ENCODE data around the gene MMD2.
"Not testable (repeated sequence)": the region's sequence is repeated elsewhere in the genome, so short reads cannot be mapped to it uniquely, and the experiment has no call there.

The MMD2 gene

GRCh38 chr7:4893188-4893587 is 65.8 kb downstream of the MMD2 start:
- not testable (repeated sequence) for DNase-seq

- not testable (repeated sequence) for DNase-seq
These were observed 67.5 kb downstream of the MMD2 start for GRCh38 chr7:4891522-4891921.

DNA sequence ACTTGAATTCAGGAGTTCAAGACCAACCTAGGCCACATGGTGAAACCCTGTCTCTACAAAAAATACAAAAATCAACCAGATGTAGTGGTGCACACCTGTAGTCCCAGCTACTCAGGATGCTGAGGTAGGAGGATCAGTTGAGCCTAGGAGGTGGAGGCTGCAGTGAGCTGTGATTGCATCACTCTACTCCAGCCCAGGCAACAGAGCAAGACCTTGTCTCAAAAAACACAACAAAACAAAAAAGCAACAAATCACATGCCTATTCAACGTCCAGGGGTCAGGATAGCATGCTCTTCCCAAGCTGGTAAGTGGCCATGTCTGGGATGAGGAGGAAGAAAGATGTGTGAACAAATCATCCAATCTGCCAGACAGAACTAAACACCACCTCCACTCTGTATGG is 69.3 kb downstream of the MMD2 start:
- DNase-seq = no peak

- peak; percentile 36 for DNase-seq
These were observed 70.8 kb downstream of the MMD2 start for GRCh38 chr7:4888161-4888560.

GRCh38 chr7:4886671-4887070 is 72.3 kb downstream of the MMD2 start:
- no peak for DNase-seq

DNA sequence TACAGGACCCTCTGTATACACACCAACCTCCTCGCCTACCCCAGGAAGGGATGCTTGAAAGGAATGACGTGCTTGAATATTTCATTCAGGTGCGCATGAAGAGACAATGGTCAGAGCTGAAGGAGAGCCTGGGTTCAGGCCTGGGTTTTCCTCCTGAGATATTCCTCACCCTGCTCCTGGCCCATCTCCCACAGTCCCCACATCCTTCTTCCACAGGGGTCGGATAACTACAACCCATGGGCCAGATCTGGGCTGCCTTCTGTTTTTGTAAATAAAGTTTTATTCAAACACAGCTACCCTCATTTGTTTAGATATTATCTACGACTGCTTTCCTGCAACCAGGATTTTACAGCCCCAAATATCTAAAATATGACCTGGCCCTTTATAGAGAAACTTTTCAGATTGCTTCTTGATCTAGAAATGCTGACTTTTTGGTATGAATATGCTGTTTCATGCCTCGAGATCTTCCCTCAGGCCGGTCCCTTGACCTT is 73.6 kb downstream of the MMD2 start:
- no peak for DNase-seq

DNA sequence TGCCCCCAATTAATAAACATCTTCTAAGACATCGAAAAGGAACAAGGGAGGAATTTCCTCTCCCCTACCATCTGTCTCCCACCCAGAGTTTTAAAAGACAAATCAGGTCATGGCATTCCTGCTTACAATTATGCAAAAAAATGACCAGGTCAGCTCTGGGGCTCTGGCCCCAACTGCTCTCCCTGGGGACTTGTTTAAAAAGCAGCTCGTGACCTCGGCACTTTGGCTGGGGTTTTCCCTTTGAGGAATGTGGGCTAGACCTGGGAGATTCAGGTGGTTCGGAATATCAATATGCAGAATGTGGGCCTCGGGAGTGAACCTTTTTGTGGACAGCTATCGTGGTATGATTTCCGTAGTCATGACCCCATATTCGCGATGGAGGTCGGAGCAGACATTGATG is 74.8 kb downstream of the MMD2 start:
- no peak for DNase-seq

DNA sequence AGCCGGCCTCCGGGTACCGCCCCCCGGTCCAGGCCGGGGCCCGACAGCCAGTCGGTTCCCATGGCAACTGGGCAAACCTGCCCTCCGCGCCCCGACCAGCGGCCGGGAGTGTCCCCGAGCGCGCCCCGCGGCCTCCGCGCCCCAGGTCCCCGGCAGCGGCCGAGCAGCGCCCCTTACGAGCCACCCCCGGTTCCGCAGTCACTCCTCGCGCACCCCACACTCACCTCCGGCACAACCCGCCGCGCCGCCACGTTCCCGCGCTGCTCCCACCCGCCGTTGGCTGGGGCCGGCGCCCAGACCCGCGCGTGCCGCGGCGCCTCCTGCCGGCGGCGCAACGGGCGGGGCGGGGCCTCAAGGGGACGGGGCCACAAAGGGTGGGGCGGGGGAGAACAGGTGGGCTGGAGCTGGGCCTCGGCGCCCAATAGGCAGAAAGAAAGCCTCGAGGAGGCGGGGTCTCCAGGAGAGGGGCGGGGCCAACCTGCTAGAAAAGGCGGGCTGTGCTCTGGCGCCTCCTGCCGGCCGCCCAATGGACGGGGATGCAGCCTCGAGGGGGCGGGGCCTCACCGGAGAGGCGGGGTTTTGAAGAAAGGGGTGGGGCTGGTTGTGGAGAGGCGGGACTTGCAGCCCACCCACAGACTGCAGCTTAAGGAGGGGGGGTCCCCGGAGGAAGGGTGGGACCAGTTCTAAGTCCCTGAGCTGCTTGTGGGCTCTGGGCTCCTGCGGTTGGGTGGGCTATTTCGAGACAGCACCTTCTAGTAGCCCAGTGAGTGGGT is 75.4 kb downstream of the MMD2 start, which contains the start of gene RADIL:
Gene RADIL, minus strand, starts transcription at position 345 of the 773 bp plus-strand sequence. CDS start 5,577 bp downstream, outside the sequence.
- DNase-seq = peak; percentile 88

DNA sequence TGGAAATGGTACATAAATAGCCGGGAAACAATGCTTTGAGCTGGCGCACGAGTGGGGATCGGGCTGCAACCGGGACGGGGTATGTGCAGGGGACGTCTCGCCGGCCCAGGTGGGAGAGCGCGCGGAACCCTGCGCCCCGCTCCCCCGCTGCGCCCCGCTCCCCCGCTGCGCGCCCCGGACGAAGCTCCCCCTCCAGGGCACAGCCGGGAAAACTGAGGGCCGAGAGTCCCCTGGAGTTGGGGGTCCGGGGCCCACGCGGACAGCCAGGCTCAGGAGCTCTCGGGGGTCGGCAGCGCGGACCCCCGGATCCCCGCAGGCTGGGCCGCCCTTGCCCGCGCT is 76.0 kb downstream of the MMD2 start:
- DNase-seq = no peak

- peak; percentile 53 for DNase-seq
These were observed 76.6 kb downstream of the MMD2 start for GRCh38 chr7:4882169-4883032.

DNA sequence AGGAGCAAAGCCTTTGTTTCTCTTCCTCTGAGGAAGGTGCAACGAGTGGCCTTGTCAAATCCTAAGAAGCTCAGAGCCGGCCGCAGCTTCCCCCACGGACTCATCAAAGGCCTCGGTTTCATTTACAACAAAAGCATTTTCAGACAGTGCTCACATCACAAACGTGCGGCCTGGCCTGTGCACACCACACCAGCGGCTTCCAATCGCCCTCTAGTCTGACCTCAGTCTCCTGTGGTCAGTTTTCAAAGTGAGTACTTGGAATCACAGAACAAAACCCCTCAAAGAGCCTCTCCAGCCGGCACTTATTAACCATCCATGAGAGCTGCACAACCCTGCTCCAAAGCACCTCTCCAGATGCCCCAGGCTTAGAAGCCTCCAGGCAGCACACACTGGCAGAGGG is 78.8 kb downstream of the MMD2 start:
- DNase-seq = no peak

DNA sequence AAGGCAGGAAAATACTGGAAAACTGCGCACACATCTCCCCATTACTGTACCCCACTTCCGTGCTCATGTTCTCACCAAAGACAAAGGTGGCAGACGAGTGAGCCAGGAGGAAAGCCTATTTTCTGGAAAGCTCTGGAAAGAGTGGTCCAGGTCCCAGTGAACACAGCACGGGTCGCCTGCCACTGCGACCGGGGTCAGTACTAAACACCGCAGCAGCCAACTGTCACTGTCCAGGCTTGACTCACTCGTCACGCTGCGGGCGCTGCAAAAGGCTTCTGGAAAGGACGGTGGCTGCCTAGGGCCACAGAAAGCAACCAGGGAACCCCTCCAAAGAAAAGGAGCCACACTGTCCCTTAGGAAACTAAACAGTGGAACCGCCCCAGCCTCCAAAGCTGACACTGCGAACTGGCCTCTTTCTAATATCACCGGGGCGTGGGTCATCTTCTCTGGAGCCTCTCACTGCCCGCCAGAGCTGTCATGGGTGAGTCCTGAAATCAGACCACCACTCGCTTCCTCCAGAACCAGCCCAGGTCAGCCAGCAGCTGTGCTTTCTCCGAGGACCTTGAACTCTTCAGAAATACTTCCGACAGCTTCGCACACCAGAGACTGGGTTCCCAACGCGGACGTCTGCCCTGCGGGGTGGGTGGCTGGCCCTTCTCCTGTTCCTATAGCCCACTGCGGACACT is 79.4 kb downstream of the MMD2 start:
- no peak for DNase-seq

DNA sequence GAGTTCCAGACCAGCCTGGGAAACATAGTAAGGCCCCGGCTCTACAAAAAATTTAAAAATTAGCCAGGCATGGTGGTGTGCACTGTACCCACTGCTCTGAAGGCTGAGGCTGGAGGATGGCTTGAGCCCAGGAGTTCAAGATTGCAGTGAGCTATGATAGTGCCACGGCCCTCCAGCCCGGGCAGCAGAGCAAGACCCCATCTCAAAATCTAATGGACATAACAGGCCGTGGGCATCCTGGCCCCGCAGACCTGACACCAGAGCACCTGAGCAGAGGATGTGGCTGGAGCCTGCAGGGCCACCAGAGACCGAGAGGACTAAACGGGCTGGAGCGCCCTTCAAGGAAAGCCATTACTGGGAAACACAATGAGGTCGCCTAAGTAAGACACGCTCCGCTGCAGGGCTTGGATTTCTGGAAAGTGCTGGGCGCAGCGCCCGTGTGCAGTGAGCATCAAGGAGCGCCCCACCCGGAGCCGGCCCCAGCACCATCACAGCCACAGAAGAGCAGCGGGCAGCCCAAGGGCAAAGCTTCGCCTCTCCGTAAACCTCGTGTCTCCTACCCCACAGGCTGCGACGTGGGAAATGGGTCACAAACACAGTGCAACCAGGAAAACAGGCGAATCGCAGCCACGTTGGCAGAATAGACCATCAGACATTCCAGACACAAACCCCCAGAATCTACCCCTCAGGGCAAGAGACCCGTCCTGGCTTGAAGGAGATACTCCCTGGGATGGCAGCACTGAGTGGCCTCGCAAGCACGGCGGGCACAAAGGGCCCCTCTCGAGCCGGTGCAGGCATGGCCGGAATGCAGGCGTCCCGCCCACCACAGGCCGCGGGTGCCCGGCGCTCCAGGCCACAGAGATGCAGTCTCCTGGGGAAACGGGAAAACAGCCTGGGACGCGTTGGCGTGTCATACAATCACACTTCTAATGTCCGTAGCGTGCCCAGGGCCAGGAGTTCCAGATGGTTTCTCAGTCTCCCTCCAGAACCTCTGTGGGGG is 80.4 kb downstream of the MMD2 start:
- DNase-seq = no peak

GRCh38 chr7:4876586-4876985 is 82.4 kb downstream of the MMD2 start:
- DNase-seq = no peak

DNA sequence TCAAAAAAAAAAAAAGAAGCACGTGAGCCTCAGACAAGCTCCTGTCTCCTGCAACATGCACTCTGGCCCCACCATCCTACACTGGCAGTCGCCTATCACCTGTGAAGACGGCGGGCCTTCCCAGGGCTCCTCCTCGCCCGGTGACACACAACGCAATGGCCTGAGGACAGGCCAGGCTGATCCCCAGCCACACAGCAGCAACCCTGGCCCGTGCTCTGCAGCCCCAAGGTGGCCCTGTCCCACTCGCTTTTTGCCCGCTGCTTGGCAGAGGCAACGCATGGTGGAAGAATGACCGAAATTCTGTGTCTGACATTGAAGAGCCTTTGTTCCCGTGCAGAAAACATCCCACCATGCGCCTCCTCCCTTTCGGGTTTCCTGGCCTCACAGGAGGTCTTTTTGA is 83.6 kb downstream of the MMD2 start:
- no peak for DNase-seq

GRCh38 chr7:4873071-4873944 is 85.7 kb downstream of the MMD2 start:
- DNase-seq = no peak

DNA sequence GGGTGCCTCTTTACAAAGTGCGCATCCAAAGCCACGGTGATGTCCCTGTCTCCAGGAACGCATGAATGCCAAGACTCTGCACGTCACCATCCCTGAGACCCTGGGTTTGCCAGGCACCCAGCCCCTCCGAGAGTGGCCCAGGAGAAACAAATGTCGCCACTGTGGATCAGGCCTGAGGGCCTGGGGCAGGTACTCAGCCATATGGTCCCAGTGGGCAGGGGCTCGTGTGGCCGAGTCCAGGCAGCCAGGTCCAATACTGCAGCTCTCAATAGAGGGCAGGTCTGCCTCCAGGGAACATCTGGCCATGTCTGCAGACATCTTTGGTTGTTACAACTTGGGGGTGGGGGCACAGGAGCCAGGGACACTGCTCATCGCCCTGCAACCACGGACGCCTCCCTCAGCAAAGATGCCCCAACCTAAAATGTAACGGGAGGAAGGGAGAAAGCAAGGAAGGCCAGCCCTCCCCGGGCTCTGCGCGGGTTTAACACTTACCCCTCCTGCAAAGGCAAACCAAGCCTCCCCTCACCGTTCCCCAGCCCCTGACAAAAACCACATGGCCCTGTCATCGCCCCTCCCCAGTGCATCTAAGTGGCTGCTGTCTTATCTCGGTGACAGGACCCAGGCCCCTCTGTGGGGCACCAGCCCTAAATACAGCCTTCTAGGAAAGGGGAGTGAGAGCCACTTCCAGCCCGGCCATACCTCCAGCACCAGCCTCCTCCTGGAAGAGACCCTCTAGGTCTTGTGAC is 86.9 kb downstream of the MMD2 start:
- no peak for DNase-seq

GRCh38 chr7:4871056-4871680 is 87.8 kb downstream of the MMD2 start:
- DNase-seq = no peak

DNA sequence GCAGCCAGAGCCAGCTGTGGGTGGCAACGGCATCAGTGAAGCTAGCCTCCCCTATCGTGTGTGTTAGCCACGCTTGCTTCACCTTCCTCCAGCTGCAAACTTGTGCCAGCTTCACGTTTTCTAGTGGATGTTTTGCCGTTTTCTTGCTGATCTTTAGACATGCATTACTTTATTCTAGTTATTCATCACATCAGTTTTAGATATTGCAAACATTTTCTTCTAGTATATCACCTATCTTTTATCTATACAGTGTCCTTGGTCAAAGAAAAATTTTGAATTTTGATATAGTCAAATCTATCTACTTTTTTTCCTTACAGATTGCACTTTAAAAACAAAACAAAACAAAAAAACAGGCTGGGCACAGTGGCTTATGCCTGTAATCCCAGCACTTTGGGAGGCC is 90.5 kb downstream of the MMD2 start:
- no peak for DNase-seq

Measured in DMS153 (cell line).